Ectodermal cell (in vitro differentiated cells): ENCODE measurements around the gene MARCHF9.

Experiments
- H3K27ac ChIP-seq: 2 replicates; pipeline ENCODE4 v1.7.0; 2013; ENCODE audit warnings: mild to moderate bottlenecking, low read depth, low read length; ENCODE audit not compliant: insufficient read depth, poor library complexity, severe bottlenecking
- H3K27me3 ChIP-seq: 2 replicates; pipeline ENCODE4 v1.7.0; 2013; ENCODE audit warnings: mild to moderate bottlenecking, low read length; ENCODE audit not compliant: insufficient read depth, control insufficient read depth, poor library complexity, severe bottlenecking
- H3K36me3 ChIP-seq: one replicate; pipeline ENCODE4 v1.7.0; 2013; ENCODE audit warnings: low read length; ENCODE audit not compliant: control insufficient read depth, insufficient read depth
- H3K4me1 ChIP-seq: one replicate; pipeline ENCODE4 v1.7.0; 2013; ENCODE audit warnings: low read length; ENCODE audit not compliant: control insufficient read depth, insufficient read depth
- H3K4me3 ChIP-seq: 2 replicates; pipeline ENCODE4 v1.7.0; 2013; ENCODE audit warnings: low read depth, low read length, control low read depth; ENCODE audit not compliant: insufficient read depth
- H3K9me3 ChIP-seq: 2 replicates; pipeline ENCODE4 v1.7.0; 2013; ENCODE audit warnings: mild to moderate bottlenecking, low read length, moderate library complexity; ENCODE audit not compliant: control insufficient read depth
- WGBS, 2 experiments: methylation state at CpG; one replicate each; pipeline ENCODE4 v1.1.7; 2013; ENCODE audit warnings: missing lambda C conversion rate in 2 of 2; 5-methylcytosine and 5-hydroxymethylcytosine counted together

MARCHF9 gene

DNA sequence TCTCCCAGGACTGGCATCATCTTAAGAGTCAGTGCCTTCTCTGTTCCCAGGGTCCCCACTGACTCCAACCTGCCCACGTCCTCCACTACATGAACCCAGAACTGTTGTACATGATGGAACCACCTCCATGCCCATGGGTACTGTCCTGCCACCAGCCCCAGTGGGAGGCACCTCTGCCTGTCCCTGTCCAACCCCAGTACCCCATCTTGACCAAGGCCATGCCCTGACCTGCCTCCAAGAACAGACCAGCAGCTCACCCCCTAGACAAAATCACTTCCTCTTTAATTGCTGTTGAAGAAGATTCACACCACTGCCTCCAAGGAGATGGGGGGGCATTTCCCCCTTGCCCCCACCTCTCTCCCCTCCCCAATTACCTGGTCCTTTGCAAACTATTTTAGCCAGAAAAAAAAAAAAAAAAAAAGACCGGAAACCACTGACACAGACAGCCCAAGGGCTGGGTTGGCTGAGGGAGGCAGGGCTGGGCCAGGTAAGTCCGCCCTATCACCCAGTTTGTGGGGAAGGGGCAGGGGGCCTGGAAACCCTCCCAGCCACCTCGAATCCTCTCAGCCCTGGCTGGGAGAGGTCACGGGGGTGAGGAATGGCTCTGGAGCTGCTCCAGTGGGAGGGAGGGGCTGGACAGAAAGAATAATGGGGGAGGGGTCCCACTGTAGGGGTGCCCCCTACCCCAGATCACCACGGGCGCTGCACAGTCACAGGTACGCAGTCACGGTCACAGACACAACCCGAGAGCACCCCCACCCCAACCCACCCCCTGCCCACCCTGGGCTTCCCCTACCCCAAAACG is 29.8 kb upstream of the MARCHF9 start:
- H3K4me3 ChIP-seq, result no peak overlapping the region
- H3K27me3 ChIP-seq, result peaks cover 70% of the 10 kb centered on the region
- no peaks in the 10 kb centered on the region for H3K36me3 ChIP-seq
- H3K9me3 ChIP-seq, result no peaks in the 10 kb centered on the region
- 72 to 73% methylated on average over 7 to 10 of the region's 11 CpGs for WGBS, 2 experiments
- H3K4me1 ChIP-seq, result no peaks in the 10 kb centered on the region
- no peak overlapping the region for H3K27ac ChIP-seq

DNA sequence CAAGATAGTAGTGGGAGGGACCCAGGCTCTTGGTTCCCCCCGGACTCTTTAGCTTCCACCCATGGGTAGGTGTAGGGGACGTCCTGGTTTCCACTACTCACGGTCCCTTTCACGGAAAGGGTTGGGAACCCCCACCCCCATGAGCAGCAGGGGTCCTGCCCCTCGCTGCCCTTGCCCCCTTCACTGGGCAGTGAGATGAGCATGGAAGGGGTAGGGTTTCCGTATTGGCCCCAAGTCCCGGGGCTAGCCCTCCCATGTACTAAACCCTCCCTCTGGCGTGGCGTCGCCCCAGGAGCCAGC is 29.1 kb upstream of the MARCHF9 start:
- Histone ChIP-seq H3K4me3 (peak overlapping the region; percentile 56), H3K27me3 (peaks cover 76% of the 10 kb centered on the region), H3K9me3 (no peaks in the 10 kb centered on the region), H3K36me3 (no peaks in the 10 kb centered on the region), H3K27ac (no peak overlapping the region), H3K4me1 (no peaks in the 10 kb centered on the region)
- 5% methylated on average over 9 to 10 of the region's 10 CpGs for WGBS, 2 experiments

DNA sequence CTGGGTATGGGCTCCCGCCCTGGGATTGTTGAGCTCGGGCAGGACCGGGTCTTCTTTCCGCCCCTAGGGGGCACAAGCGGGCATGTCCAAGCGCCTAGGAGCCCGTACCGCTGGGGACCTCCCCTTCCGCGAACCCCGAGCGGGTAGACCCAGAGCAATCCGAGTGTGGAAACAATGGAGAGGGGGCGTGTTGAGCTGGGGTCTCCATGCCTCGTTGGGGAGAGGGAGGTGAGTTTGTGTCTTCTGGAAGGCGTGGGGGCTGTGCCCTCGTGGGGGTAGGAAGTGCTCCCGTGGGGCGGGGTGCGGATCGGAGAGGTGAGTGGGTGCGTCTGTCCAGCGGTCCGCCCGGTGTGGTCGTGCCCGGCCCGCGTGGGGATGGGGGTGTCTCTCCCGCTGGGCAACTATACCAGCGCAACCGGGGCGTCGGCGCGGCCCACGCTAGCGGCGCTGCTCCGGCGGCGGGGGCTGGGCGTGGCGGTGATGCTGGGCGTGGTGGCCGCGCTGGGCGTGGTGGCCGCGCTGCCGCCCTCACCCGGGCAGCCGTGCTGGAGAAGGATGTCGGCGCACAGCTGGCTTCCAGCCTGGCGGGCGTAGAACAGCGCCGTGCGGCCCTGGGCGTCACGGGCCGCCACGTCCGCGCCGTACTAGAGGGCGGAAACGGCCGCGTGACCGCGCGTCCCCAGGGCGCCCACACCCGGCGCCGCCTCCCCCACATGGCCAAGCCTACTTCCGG is 28.6 kb upstream of the MARCHF9 start:
- Histone ChIP-seq H3K36me3 (no peaks in the 10 kb centered on the region), H3K27ac (no peak overlapping the region), H3K4me1 (no peaks in the 10 kb centered on the region), H3K9me3 (no peaks in the 10 kb centered on the region), H3K4me3 (peak overlapping the region; percentile 56), H3K27me3 (peaks cover 81% of the 10 kb centered on the region)
- WGBS, 2 experiments, result 2 to 3% methylated on average over 79 of the region's 79 CpGs

DNA sequence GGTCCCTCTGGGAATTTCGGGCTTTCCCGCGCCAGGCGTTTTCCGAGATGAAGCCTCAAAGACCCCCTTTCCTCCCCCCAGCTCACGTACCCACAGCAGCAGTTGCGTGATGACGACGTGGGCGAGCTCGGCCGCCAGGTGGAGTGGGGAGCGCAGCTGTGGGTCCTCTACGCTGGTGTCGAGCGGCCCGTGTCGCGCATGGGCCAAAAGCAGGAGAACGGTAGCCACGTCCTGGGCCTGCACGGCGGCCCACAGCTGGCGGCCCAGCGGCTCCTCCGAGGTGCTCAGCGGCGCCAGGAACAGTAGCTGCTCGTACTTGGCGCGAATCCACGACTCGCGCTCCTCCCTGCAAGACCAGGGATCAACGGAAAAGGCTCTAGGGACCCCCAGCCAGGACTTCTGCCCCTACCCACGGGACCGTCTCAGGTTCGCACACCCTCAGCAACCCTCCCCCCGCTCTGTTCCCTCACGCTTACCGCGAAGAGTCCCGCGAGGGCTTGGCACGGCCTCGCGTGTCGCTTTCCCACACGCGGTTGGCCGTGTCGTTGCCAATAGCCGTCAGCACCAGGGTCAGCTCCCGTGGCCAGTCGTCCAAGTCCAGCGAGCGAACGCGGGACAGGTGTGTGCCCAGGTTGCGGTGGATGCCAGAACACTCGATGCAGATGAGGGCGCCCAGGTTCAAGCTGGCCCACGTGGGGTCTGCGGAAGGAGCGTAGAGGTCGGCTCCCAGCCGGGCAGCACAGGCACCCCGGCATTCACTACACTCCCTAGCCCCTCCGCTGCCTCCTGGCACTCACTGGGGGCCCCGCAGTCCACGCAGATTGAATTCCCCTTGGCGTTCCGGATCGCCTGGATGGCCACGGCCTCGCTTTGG is 27.8 kb upstream of the MARCHF9 start:
- Histone ChIP-seq H3K27me3 (peaks cover 89% of the 10 kb centered on the region), H3K27ac (no peak overlapping the region)

DNA sequence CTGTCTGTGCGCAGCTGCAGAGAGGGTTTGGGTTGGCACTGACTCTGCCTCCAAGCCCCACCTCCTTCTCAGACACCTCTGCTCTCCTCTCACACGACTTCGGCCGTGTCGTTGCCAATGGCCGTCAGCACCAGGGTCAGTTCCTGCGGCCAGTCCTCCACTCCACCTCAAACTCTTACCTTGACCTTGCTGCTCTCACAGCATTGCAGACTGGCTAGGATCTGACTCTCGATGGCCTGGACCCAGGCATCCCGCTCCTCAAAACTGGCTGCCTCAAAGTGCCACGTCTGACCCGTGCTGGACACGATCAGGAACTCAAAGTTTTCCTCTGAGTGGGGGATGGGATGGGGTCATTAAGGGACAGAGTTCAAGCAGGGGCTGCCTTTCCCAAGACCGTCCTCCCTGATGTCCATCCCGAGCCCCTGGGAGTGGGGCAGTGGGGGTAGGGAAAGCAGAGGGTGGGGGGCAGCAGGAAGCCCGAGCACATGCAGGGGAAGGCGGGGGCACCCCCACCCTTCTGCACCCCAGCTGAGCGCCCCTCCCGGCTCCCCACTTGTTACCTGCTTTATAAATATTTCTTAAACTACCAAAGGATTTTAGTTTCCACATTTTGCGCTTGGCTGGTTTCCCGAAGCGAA is 27.0 kb upstream of the MARCHF9 start:
- WGBS, 2 experiments, result 36 to 39% methylated on average over 21 of the region's 21 CpGs
- no peak overlapping the region for H3K4me3 ChIP-seq
- H3K27me3 ChIP-seq, result peaks cover 97% of the 10 kb centered on the region
- no peak overlapping the region for H3K27ac ChIP-seq
- H3K4me1 ChIP-seq, result no peaks in the 10 kb centered on the region
- H3K36me3 ChIP-seq, result no peaks in the 10 kb centered on the region
- no peaks in the 10 kb centered on the region for H3K9me3 ChIP-seq

More for the DNA sequence above, 27.8 kb upstream of the MARCHF9 start:
- no peaks in the 10 kb centered on the region for H3K9me3 ChIP-seq
- peak overlapping the region; percentile 56 for H3K4me3 ChIP-seq
- 13% methylated on average over 76 of the region's 76 CpGs for WGBS, 2 experiments
- H3K4me1 ChIP-seq, result no peaks in the 10 kb centered on the region
- H3K36me3 ChIP-seq, result no peaks in the 10 kb centered on the region

DNA sequence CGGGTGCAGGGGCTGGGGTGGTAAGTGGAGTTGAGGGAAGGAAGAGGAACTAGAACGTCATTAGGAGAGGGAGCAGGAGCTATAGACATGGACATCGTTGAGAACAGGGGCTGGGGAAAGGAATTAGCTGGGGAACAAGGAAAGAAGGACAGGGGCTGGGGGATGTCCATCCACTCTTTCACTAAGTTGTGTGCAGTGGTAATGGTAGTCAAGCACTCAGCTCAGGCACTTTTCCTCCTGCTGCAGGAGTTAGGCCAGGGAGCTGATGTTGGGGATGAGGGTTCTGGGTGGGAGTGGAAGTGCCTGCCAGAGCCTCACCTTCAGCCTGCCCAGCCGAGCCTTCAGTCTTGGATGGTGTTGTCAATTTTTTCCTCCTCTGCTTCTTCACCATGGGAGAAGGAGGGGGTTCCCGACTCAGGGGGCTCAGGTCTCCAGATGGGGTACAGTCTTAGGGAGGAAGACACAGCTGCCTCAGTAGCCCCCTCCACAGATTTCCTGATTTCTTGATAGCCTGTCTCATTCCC is 25.5 kb upstream of the MARCHF9 start:
- H3K9me3 ChIP-seq, result no peaks in the 10 kb centered on the region
- no peaks in the 10 kb centered on the region for H3K36me3 ChIP-seq
- H3K4me3 ChIP-seq, result no peak overlapping the region
- H3K27ac ChIP-seq, result no peak overlapping the region
- peaks cover 99% of the 10 kb centered on the region for H3K27me3 ChIP-seq
- 54 to 60% methylated on average over 5 of the region's 5 CpGs for WGBS, 2 experiments
- no peaks in the 10 kb centered on the region for H3K4me1 ChIP-seq

DNA sequence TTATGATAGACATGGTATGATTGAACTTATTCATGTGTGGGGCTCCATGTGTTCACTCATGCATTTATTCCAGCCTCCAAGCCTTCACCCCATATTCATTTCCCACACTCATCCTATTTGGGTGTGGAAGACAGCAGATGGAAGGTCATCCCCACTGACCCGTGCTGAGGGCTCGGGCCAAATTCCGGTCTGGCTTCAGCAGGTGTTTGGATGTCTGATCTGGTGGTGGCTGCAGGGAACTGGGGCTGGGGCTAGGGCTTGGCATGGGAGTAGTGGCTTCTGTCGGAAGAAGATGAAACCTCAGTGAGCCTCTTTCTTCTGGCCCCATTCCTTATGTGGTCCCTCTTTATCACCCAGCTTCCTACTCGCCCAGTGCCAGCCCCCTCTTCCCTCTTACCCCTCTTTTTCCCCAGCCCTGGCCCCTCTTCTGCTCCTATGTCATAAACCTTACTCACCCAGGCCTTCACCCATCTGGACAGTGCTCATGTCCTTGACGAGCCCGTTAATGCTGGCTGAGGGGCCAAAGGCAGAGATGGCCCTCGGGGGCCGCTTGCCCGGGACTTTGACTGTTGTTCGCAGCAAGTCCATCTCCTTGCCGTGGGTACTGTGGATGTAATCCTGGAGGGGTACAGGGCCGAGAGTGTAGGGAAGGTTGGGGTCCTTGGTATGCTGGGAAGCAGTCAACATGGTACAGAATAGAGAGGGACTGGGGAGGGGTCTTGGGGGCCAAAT is 24.4 kb upstream of the MARCHF9 start:
- H3K4me3 ChIP-seq, result no peak overlapping the region
- no peaks in the 10 kb centered on the region for H3K9me3 ChIP-seq
- H3K36me3 ChIP-seq, result no peaks in the 10 kb centered on the region
- H3K27ac ChIP-seq, result no peak overlapping the region
- 76 to 81% methylated on average over 13 of the region's 13 CpGs for WGBS, 2 experiments
- peaks cover 100% of the 10 kb centered on the region for H3K27me3 ChIP-seq
- peaks cover 6% of the 10 kb centered on the region for H3K4me1 ChIP-seq

DNA sequence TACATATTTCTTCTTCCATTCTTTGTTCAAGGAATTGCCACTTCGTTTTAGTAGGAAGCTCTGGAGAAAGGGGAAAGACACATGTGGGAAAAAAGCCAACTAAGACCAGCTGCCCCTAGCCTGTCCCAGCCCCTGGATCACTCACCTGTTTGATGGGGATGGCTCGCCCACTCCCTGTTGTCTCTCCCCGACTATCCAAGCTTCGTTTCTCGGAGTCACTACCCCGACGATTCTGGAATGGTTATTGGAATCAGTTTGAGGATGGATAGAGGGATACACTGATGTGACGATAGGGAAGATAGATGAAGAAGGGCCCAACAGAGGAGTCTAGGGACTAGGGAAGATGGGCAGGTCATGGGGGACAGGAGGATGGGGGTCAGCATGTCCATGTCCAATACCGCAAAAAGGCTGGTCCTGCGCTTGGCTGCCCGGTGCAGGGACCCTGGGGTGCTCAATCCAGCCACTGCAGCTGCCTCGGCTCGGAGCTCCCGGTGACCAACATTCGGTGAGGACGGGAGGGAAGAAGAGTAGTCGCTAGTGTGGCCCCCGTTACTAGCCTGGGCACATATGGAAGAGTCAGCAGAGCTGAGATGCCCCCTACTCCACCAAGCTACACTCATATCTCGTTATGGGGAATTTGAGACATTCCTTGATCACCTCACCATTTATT is 23.4 kb upstream of the MARCHF9 start:
- H3K4me1 ChIP-seq, result peaks cover 12% of the 10 kb centered on the region
- H3K9me3 ChIP-seq, result no peaks in the 10 kb centered on the region
- no peak overlapping the region for H3K4me3 ChIP-seq
- H3K27me3 ChIP-seq, result peaks cover 100% of the 10 kb centered on the region
- H3K36me3 ChIP-seq, result no peaks in the 10 kb centered on the region
- H3K27ac ChIP-seq, result no peak overlapping the region
- 83 to 85% methylated on average over 18 to 19 of the region's 19 CpGs for WGBS, 2 experiments

DNA sequence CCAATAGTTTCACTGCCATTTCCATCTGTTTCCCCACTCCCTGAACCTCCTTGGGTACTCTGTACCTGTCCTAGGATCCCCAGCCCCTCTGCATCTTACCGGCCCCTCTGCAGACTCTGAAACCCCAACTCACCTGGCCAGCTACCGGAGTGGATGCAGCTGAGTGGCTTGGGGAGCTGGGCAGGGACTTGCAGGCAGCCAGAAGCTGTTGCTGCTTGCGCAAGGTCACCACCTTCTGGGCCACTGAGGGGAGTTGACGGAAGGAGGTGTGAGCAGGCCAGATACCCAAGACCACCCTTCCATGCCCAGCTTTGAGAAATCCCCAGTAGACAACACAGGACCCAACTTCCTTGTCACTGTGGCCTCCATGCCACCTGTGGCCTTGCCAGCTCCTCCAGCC is 22.6 kb upstream of the MARCHF9 start:
- peaks cover 100% of the 10 kb centered on the region for H3K27me3 ChIP-seq
- H3K27ac ChIP-seq, result no peak overlapping the region
- 67% methylated on average over 4 of the region's 4 CpGs for WGBS, 2 experiments

More for the DNA sequence above, 22.6 kb upstream of the MARCHF9 start:
- Histone ChIP-seq H3K9me3 (no peaks in the 10 kb centered on the region), H3K36me3 (no peaks in the 10 kb centered on the region), H3K4me3 (no peak overlapping the region), H3K4me1 (peaks cover 16% of the 10 kb centered on the region)
